K562 treated with DMSO at 1 percent for 4 hours (cell line): Measurements from ENCODE around the gene MPPED1. TPM values are rescaled to one million over a fixed set of nuclear protein-coding genes. Genes with fewer than 3 reads are reported as not detected.

Experiments used
- total RNA-seq: library from RNA; unstranded; fragments of 300-600 nt; gene quantifications from 2 replicates; pipeline ENCODE4 v1.2.3, GENCODE V29; 2022; ENCODE audit not compliant: insufficient read depth

Gene MPPED1, protein sequence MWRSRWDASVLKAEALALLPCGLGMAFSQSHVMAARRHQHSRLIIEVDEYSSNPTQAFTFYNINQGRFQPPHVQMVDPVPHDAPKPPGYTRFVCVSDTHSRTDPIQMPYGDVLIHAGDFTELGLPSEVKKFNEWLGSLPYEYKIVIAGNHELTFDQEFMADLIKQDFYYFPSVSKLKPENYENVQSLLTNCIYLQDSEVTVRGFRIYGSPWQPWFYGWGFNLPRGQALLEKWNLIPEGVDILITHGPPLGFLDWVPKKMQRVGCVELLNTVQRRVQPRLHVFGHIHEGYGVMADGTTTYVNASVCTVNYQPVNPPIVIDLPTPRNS
- total RNA-seq: not detected in 2 replicates

DNA sequence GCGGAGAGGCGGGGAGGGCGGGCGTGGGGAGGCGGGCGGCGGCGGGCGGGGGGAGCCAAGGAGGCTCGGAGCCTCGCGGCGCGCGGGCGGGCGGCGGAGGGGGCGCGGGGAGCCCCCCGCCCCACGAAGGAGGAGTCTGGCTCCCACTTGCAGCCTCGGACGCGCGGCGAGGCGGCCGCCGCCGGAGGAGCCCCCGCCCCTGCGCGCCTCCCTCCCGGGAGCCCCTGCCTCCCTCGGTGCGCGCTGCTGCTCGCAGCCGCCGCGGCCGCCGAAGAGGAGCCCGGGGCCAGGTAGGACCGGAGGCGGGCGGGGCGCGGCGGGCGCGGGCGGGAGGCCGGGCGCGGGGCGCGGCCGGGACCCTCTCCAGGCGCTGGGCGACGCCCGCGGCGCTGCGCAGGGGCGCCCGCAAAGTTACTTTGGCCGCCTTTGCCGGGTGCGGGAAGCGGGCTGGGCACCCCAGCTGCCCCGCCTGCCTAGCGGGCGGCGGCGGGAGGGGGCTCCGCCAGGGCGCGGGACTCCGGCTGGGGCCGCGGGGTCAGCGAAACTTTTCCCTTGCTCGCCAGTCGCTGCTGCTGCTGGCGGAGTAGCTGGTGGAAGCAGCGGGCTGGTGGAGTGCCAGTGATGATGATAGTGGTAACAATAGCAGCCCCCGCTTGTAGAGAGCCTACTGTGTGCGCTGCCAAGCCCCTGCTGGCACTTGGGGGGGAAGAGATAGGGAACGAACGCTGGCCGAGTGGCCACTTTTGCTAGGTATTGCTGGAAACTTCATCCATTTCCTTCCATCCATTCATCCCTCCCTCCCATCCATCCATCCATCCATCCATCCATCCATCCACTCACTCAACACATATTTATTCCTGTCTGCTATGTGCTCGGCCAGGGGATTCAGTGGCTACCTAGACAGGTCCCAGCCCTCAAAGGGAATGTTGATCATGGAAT, at the start of gene MPPED1:
TSS of gene MPPED1 (plus strand) at position 146 of the 939 bp plus-strand sequence. CDS start 12,972 bp downstream, outside the sequence.

Other genes with a start within 250 kb of the MPPED1 start
- 60.4 and 71.7 TPM in 2 replicates for gene TTLL12, start 224.9 kb upstream of the MPPED1 start, total RNA-seq
- gene SCUBE1, start 68.6 kb upstream of the MPPED1 start, total RNA-seq: not detected in 2 replicates